Activated CD4-positive, alpha-beta T cell treated with anti-CD3 and anti-CD28 coated beads for 1 hour (primary cell): ENCODE results near the gene MAGED1.
"Not testable (repeated sequence)": the region's sequence is repeated elsewhere in the genome, so short reads cannot be mapped to it uniquely, and the experiment has no call there.

Source experiments
- DNase-seq: peaks from one replicate; pipeline ENCODE4 v3.0.0-alpha.2; 2020

Gene MAGED1

DNA sequence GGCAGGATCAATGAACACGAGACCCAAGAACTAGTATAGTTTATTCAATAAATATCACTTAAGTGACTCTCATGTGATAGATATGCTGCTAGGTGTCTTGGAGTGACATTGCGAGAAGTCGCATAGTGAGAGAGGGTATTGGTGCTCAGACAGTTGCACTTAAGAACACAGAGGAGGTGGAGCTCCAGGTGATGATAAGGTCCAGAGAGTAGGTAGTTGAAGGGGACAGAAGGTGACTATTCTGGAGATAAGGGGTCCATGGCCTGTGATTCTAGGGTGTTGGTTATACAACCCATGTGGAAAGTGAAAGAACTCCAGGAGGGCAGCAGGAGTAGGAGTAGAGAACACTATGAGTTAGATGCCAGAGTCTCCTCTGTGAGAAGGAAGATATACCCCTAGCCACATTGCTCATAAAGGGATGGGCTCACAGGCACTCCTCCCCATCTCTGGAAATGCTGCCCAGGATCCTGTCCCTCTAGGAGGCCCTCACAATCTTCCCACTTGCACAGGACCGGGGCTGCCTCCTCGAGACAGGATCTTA lies 9.2 kb downstream of the MAGED1 start:
- DNase-seq = no peak

GRCh38 chrX:51905152-51905551 lies 11.7 kb downstream of the MAGED1 start:
- DNase-seq = not testable (repeated sequence)

- no peak for DNase-seq
Observed at GRCh38 chrX:51905711-51906110, 12.3 kb downstream of the MAGED1 start.

- no peak for DNase-seq
Observed at GRCh38 chrX:51917604-51918003, 24.2 kb downstream of the MAGED1 start.

- no peak for DNase-seq
Observed at GRCh38 chrX:51922561-51922960, 29.1 kb downstream of the MAGED1 start.

GRCh38 chrX:51931566-51932150 lies 38.2 kb downstream of the MAGED1 start:
- DNase-seq = no peak
